OCI-LY1 (cell line): Measurements from ENCODE around the gene LYPD1.

Experiments used
- H2AFZ ChIP-seq: fragments of 200-600 bp; sonication (generic), shearing (Covaris generic); 2 replicates; pipeline ENCODE4 v1.6.0; 2014; ENCODE audit warnings: antibody characterized with exemption, mild to moderate bottlenecking, low read length
- H3F3A ChIP-seq: fragments of 200-600 bp; sonication (generic), shearing (Covaris generic); 2 replicates; pipeline ENCODE4 v1.6.0; 2014; ENCODE audit warnings: mild to moderate bottlenecking, antibody characterized with exemption, low read length, moderate library complexity; ENCODE audit not compliant: insufficient read depth
- H3K27ac ChIP-seq: fragments of 200-600 bp; sonication (generic); 2 replicates; pipeline ENCODE4 v1.5.1; 2014; ENCODE audit warnings: low read length, mixed run types, mild to moderate bottlenecking, low read depth; ENCODE audit not compliant: poor library complexity, severe bottlenecking
- H3K27me3 ChIP-seq: fragments of 200-600 bp; sonication (generic); 2 replicates; pipeline ENCODE4 v1.6.0; 2014; ENCODE audit warnings: antibody characterized with exemption, mild to moderate bottlenecking, low read length, moderate library complexity; ENCODE audit not compliant: insufficient read depth
- H3K36me3 ChIP-seq: fragments of 200-600 bp; sonication (generic); 2 replicates; pipeline ENCODE4 v1.6.1; 2014; ENCODE audit warnings: mild to moderate bottlenecking, antibody characterized with exemption, low read length, moderate library complexity, mixed read lengths; ENCODE audit not compliant: insufficient read depth
- H3K4me1 ChIP-seq: fragments of 200-600 bp; sonication (generic); 2 replicates; pipeline ENCODE4 v1.5.1; 2014; ENCODE audit warnings: mild to moderate bottlenecking, low read length, moderate library complexity; ENCODE audit not compliant: insufficient read depth, severe bottlenecking
- H3K4me2 ChIP-seq: fragments of 200-600 bp; sonication (generic), shearing (Covaris generic); 2 replicates; pipeline ENCODE4 v1.6.1; 2014; ENCODE audit warnings: low read length
- H3K4me3 ChIP-seq: fragments of 200-600 bp; sonication (generic); 2 replicates; pipeline ENCODE4 v1.5.1; 2014; ENCODE audit warnings: low read length, low read depth, mild to moderate bottlenecking, mixed read lengths; ENCODE audit not compliant: poor library complexity, severe bottlenecking
- H3K79me2 ChIP-seq: fragments of 200-600 bp; shearing (Covaris generic); 2 replicates; pipeline ENCODE4 v1.6.1; 2016; ENCODE audit warnings: mixed run types, low read length, mixed read lengths; ENCODE audit not compliant: insufficient read depth
- H3K9ac ChIP-seq: fragments of 200-600 bp; sonication (generic), shearing (Covaris generic); 2 replicates; pipeline ENCODE4 v1.6.1; 2014; ENCODE audit warnings: mild to moderate bottlenecking, low read length, mixed read lengths
- H3K9me2 ChIP-seq: fragments of 200-600 bp; sonication (generic), shearing (Covaris generic); 2 replicates; pipeline ENCODE4 v1.6.1; 2014; ENCODE audit warnings: low read depth, mild to moderate bottlenecking, low read length, mixed read lengths
- H3K9me3 ChIP-seq: fragments of 200-600 bp; shearing (Covaris generic); 2 replicates; pipeline ENCODE4 v1.6.1; 2014; ENCODE audit warnings: low read length, mixed read lengths
- H4K20me1 ChIP-seq: fragments of 200-600 bp; sonication (generic), shearing (Covaris generic); 2 replicates; pipeline ENCODE4 v1.6.0; 2016; ENCODE audit warnings: mild to moderate bottlenecking, low read length; ENCODE audit not compliant: insufficient read depth
- CTCF ChIP-seq: fragments of 200-600 bp; sonication (generic), shearing (Covaris generic); IDR thresholded peaks from 2 replicates; pipeline ENCODE4 v1.5.1; 2017; ENCODE audit warnings: mild to moderate bottlenecking, antibody characterized with exemption, low read length, moderate library complexity, mixed read lengths
- EZH2 ChIP-seq: fragments of 200-600 bp; sonication (generic), shearing (Covaris generic); IDR thresholded peaks from 2 replicates; pipeline ENCODE4 v1.8.0; 2017; ENCODE audit warnings: borderline replicate concordance, mixed run types, mild to moderate bottlenecking, antibody characterized with exemption, low read length, moderate library complexity, mixed read lengths

Gene LYPD1

GRCh38 chr2:132645722-132646539 lies 24.1 kb downstream of the LYPD1 start:
- Histone ChIP-seq H3K79me2 (no peaks in the 10 kb centered on the region), H3K27ac (peak overlapping the region; percentile 95), H3F3A (no peaks in the 10 kb centered on the region), H3K9ac (peak overlapping the region; percentile 57), H4K20me1 (no peaks in the 10 kb centered on the region), H3K9me3 (no peaks in the 10 kb centered on the region), H3K4me2 (peak overlapping the region; percentile 55), H3K9me2 (no peaks in the 10 kb centered on the region), H3K4me3 (peak overlapping the region; percentile 45), H3K27me3 (no peaks in the 10 kb centered on the region), H3K4me1 (peaks cover 83% of the 10 kb centered on the region), H2AFZ (no peak overlapping the region), H3K36me3 (no peaks in the 10 kb centered on the region)
- TF ChIP-seq CTCF (no peak), EZH2 (no peak)

GRCh38 chr2:132645176-132645575 lies 24.8 kb downstream of the LYPD1 start:
- peak overlapping the region; percentile 45 for H3K4me3 ChIP-seq
- no peaks in the 10 kb centered on the region for H3K36me3 ChIP-seq
- no peak overlapping the region for H2AFZ ChIP-seq
- H3F3A ChIP-seq, result no peaks in the 10 kb centered on the region
- H3K9me3 ChIP-seq, result no peaks in the 10 kb centered on the region
- no peaks in the 10 kb centered on the region for H3K79me2 ChIP-seq
- no peaks in the 10 kb centered on the region for H4K20me1 ChIP-seq
- no peaks in the 10 kb centered on the region for H3K27me3 ChIP-seq
- TF ChIP-seq EZH2, result no peak
- TF ChIP-seq CTCF, result no peak
- H3K27ac ChIP-seq, result peak overlapping the region; percentile 95
- H3K4me1 ChIP-seq, result peaks cover 83% of the 10 kb centered on the region
- H3K9me2 ChIP-seq, result no peaks in the 10 kb centered on the region
- H3K4me2 ChIP-seq, result peak overlapping the region; percentile 55
- H3K9ac ChIP-seq, result peak overlapping the region; percentile 57

GRCh38 chr2:132642415-132642814 lies 27.6 kb downstream of the LYPD1 start:
- Histone ChIP-seq H3K27ac (peak overlapping the region; percentile 95), H2AFZ (no peak overlapping the region), H3K4me1 (peaks cover 59% of the 10 kb centered on the region), H3K9ac (peak overlapping the region; percentile 5; the same call in 1 of the 2 replicates), H3K27me3 (no peaks in the 10 kb centered on the region), H3K36me3 (no peaks in the 10 kb centered on the region), H3K4me3 (no peak overlapping the region), H3K79me2 (no peaks in the 10 kb centered on the region), H4K20me1 (no peaks in the 10 kb centered on the region), H3K9me2 (no peaks in the 10 kb centered on the region), H3K4me2 (no peak overlapping the region; the same call in 1 of the 2 replicates), H3F3A (no peaks in the 10 kb centered on the region), H3K9me3 (no peaks in the 10 kb centered on the region)
- no peak for TF ChIP-seq EZH2
- no peak for TF ChIP-seq CTCF
